Retina (tissue), 1 donor: Measurements from ENCODE around the gene MS4A3.
"Not testable (repeated sequence)": the region's sequence is repeated elsewhere in the genome, so short reads cannot be mapped to it uniquely, and the experiment has no call there.

Experiments used
- DNase-seq: peaks from one replicate; pipeline ENCODE4 v3.0.0-alpha.2; 2016

MS4A3 gene, protein sequence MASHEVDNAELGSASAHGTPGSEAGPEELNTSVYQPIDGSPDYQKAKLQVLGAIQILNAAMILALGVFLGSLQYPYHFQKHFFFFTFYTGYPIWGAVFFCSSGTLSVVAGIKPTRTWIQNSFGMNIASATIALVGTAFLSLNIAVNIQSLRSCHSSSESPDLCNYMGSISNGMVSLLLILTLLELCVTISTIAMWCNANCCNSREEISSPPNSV

DNA sequence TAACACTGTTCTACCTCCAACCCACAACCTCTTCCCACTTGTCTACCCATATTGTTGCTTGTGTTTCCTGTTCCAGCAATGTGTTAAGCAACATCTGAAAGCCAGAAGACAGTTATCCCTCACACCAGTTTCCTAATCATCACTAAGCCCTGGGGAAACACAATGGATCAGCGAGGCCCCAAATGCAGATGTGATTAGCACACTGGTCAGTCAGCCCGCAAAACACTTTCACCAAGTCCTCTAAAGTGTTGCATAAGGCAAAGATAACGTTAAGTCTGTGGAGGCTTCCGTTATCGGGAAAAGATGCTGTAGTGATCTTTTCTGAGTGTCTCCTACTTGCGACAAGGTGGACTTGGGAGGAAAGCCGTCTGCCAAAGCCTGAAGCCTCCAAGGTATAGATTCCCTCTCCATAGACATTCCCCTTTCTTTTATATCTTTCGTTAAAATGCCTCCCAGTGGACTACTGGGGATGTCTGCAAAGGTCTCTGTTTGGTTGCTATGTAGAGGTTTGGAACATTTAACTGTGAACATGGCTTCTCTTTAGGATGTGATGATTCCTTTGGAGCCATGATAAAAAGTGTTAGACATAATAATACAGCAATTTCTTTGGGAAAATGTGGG is at the start of gene MS4A3:
TSS of gene MS4A3 (plus strand) at position 317 of the 621 bp plus-strand sequence. CDS start 4,496 bp downstream, outside the sequence.
- no peak for DNase-seq

DNA sequence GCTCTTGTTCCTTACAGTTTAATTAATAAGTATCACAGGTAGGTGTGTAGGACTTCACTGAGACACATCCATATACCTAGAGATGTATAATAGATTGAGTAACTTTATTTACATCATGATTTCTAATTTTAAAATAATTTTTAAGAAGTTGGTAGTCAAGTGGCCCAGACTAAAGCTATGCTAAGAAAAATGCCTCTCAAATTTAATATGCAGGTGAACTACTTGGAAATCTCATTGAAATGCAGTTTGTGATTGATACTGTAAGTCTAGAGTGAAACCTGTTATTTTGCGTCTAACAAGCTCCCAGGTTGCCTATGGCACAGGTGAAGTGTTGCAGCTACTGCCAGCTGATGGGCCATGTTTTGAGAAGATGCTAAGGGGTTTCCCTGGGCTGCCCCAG is 39.6 kb upstream of the MS4A3 start, which contains the start of gene OOSP4B:
TSS of gene OOSP4B (plus strand) at position 301 of the 400 bp plus-strand sequence.
- DNase-seq = no peak

DNA sequence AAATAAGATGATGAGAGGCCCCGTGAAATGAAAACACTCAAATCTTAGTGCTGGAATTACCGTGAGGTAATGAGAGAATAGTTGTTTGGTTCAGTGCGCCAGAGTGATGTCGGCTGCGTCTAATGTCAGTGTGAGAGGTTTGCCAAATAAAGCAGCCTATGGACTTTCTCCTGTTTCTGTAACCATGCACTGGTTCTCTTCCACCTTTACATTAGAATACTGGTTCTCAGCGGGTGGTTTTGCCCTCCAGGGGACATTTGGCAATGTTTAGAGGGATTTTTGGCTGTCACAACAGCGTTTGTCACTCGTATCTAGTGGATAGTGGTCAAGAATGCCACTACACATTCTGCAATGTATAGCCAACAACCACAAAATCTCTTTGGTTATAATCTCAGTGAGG is 38.4 kb upstream of the MS4A3 start:
- no peak for DNase-seq

DNA sequence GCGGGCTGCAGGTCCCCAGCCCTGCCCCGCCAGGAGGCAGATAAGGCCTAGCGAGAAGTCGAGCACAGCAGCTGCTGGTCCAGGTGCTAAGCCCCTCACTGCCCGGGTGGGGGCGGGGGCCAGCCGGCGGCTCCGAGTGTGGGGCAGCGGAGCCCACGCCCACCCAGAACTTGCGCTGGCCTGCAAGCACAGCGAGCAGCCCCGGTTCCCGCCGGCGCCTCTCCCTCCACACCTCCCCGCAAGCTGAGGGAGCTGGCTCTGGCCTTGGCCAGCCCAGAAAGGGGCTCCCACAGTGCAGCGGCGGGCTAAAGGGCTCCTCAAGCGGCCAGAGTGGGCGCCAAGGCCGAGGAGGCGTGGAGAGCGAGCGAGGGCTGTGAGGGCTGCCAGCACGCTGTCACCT is 36.1 kb upstream of the MS4A3 start:
- not testable (repeated sequence) for DNase-seq

DNA sequence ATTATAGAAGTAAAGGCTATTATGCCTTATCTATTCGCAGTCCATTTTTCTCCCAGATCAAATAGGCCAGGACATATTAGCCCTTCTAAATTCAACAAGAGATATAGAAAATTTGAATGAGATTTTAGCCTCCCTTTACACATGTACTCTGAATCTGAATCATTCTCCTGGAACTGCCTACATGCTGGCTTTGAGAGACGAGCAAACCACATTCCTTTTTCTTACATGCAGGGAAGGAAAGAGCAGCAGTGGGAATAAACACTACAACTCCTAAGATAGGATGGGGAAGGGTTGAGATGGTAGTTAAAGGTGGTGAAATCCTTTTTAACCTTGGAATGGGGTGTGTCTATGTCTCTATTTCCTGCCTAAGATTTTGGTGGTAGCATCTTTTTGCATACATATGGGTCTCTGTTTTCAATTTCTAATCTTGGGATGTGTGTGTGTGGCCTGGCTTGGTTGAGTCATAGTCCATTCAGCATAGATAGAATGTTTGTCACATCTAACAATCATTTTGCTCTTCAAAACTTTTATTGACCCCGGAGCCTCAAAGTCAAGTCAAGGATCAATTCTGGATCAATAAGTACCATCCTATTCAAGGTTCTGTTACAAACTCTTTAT is 27.3 kb upstream of the MS4A3 start:
- DNase-seq = no peak

DNA sequence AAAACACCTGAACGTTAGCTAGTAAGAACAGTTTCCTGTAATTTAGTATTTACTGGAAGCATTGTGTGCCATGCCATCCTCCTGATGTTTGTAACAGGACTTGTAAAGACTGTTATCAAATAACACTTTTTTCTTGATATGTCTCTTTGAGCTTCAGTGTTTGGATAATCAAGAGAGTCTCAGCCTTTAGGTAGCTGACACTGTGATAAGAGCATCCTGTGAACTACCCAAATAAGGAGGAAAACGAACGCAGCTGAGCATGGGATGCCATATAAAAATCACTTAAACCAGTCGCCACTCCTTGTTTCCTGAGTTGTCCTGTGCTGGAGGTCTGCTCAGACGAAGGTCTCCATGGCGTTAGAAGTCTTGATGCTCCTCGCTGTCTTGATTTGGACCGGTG is 16.4 kb upstream of the MS4A3 start, which contains the start of gene OOSP2:
TSS of gene OOSP2 (plus strand) at position 301 of the 400 bp plus-strand sequence. CDS start at position 352, 51 bp downstream.
- DNase-seq = no peak

DNA sequence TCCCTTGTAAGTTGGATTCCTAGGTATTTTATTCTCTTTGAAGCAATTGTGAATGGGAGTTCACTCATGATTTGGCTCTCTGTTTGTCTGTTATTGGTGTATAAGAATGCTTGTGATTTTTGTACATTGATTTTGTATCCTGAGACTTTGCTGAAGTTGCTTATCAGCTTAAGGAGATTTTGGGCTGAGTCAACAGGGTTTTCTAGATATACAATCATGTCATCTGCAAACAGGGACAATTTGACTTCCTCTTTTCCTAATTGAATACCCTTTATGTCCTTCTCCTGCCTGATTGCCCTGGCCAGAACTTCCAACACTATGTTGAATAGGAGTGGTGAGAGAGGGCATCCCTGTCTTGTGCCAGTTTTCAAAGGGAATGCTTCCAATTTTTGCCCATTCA is 6.0 kb upstream of the MS4A3 start:
- not testable (repeated sequence) for DNase-seq

DNA sequence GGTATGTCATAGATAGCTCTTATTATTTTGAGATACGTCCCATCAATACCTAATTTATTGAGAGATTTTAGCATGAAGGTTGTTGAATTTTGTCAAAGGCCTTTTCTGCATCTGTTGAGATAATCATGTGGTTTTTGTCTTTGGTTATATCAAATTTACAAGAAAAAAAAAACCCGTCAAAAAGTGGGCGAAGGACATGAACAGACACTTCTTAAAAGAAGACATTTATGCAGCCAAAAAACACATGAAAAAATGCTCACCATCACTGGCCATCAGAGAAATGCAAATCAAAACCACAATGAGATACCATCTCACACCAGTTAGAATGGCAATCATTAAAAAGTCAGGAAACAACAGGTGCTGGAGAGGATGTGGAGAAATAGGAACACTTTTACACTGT is 5.6 kb upstream of the MS4A3 start:
- not testable (repeated sequence) for DNase-seq

DNA sequence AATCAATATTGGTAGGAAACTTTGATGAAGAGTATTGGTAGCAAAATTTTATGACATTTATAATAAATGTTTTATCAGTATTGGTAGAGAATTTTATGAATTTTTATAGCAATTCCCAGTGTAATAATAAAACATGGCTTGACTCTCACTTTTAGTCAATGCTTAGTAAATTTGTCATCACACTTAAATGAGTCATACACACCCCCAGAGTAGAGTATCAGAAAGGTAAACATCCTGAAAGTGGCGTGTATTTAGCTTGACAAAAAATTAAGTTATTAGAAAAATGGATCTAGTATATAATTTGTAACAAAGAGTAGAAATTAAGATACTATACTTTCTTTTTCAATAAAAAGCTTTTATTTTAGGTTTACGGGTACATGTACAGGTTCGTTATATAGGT is 2.6 kb downstream of the MS4A3 start:
- DNase-seq = no peak

DNA sequence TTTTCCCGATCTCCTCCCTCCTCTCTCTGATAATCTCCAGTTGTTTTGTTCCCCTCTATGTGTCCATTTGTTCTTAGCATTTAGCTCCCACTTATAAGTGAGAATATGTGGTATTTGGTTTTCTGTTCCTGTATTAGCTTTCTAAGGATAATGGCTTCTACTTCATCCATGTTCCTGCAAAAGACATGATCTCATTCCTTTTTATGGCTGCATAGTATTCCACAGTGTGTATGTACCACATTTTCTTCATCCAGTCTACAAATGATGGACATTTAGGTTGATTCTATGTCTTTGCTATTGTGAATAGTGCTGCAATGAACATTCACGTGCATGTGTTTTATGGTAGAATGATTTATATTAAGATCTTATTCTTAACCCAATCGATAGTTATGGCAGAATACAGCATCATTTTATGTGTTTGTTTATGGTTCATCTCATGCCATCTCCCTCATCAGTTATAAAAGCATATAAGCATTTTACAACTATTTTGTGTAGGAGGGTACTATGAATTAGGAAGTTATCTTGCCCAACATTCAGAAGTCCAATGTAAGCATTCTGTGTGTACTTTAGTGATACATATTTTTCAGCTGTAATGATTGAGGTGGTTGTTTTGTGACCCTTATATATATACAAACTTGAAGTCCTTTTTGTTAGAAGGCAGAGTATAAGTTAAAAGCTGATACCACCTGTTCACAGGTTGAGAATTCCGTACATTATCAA is 3.2 kb downstream of the MS4A3 start:
- DNase-seq = no peak

DNA sequence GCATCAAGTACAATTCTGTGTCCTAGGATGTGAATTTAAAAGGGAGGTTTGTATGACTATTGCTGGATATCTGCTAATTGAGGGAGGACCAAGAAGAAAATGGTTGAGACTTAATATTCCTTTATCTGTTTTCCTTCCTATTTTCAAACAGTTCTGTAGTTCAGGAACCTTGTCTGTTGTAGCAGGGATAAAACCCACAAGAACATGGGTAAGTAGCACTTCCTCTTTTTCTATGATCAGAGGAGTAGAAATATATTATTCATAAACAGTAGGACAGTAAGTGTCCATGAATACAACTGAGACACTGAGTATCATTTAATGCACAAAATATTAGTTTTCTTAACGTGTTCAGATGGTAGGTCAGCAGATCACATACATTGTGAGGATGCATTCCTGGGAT is 7.6 kb downstream of the MS4A3 start:
- no peak for DNase-seq

DNA sequence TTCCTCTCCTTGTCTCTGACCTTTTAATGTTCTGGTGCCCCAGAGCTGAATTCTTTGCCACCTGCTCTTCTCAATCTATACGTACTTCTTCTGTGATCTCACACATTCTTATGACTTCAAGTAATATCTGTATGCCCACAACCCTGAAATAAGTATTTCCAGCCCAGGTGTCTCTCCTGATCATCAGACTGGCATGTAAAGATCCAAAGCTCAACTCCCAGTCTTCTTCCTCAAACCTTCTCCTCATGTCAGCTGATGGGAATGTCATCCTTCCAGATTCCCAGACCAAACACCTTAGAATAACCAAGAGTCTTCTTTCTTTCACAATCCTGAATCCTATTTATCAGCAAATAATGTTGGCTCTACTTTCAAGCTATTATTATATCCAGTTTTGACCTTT is 9.3 kb downstream of the MS4A3 start:
- DNase-seq = no peak

DNA sequence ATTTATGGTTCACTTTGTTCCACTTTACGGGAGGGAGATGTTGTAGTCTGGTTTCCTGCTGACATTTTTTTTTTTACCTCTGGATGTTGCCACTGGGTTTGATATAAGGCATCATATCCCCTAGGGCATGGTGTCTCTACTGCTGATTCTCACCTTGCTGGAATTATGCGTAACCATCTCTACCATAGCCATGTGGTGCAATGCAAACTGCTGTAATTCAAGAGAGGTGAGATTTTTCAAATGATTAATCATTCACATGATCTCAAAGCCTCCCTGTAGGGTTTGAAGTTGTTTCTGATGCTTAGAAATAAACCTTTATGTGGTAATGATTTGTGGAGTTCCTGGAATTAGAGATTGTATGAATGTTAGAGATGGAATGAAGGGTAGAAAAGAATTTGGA is 13.0 kb downstream of the MS4A3 start:
- no peak for DNase-seq

DNA sequence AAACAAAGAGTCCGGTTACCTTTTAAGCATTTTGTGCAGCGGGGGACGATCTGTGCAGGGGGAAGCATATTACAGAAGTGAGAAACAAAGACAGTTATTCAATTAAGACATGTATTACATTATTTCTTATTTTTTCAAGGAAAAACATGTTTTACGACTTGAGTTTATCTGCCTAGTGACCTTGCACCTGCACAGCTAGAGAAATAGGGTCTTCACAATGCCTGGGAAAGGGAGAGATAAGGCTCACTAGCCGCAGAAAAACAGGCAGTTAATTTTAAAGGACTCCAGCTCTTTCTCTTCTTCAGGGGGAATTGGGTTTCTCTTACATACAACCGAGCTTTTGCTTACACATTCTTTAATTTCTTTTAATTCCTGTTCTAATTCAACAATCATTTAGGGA is 15.2 kb downstream of the MS4A3 start:
- DNase-seq = not testable (repeated sequence)

DNA sequence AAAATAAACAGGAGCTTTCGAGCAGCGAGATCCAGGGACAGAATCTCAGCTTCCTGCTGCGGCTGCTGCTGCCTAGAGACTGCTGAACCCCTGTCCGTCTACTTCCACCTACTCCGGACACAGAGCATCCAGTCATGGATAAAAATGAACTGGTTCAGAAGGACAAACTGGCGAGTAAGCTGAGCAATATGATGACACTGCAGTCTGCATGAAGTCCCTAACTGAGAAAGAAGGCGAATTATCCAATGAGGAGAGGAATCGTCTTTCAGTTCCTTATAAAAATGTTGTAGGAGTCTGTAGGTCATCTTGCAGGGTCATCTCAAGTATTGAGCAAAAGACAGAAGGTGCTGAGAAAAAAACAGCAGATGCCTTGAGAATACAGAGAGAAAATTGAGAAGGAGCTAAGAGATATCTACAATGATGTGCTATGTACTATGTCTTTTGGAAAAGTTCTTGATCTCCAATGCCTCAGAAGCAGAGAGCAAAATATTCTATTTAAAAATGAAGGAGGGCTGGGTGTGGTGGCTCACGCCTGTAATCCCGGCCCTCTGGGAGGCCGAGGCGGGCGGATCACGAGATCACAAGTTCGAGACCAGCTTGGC is 20.9 kb downstream of the MS4A3 start:
- DNase-seq = no peak

DNA sequence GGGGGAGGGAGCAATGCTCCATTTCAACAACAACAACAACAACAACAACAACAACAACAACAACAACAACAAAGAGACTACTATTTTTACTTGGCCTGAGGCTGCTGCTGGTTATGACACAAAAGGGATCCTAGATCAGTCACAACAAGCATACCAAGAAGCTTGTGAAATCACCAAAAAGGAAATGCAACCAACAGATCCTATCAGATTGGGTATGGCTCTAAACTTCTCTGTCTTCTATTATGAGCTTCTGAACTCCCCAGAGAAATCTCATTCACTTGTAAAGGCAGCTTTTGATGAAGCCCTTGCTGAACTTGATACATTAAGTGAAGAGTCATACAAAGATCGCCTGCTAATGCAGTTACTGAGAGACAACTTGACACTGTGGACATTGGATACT is 21.5 kb downstream of the MS4A3 start:
- DNase-seq = no peak

DNA sequence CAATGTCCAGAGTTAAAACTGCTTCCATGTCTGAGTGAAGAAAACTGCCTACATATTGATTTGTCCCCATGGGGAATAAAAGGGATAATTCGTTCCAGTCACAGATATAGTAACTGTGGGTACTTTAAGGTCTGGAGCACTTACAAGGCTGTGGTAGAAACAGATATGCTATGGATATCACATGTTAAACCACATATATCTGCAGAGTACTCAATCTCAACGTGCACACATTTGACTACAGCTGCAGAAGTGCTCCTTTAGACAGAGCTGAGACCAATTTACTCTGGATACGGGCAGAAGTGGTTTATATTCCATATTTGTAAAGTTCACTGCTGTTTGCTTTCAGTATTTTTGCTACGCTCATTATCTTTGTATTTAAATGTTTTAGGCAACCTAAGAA is 22.3 kb downstream of the MS4A3 start:
- no peak for DNase-seq

DNA sequence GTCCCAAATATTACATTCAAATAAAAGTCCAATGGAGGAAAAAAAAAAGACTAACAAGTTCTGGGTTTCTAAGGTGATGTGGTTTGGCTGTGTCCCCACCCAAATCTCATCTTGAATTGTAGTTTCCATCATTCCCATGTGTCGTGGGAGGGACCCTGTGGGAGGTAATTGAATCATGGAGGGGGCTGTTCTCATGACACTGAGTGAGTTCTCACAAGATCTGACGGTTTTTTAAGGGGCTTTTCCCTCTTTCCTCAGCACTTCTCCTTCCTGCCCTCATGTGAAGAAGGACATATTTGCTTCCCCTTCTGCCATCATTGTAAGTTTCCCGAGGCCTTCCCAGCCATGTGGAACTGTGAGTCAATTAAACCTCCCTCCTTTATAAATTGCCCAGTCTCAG is 24.1 kb downstream of the MS4A3 start:
- DNase-seq = no peak

DNA sequence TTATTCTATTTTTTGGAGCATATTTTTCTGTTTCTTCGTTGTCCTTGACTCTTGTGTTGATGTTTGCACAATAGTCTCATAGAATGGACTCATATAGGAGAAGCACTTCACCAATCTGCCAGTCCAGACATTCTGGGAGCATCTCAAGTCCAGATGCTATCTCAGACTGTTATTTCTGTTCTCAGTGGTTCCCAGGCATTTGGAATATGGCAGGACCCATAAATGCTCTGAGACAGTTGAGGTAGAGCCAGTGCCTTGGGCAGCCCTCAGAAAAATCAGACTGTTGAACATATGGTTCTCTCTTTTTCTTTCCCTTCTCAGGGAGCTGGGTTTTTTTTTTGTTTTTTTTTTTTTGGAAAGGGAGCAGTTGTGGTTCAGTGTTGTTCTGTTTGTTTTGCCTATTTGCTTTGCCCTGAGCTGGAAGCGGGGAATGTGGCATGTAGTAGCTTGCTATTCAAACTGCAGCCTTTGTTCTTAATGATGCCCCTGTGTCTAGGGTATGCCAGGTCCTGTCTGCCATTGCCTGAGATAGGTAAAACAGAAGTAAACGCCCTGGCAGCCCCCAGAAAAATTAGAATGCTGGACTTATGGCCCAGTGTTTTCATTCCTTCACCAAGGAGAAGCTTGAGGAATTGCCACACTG is 28.3 kb downstream of the MS4A3 start:
- no peak for DNase-seq

DNA sequence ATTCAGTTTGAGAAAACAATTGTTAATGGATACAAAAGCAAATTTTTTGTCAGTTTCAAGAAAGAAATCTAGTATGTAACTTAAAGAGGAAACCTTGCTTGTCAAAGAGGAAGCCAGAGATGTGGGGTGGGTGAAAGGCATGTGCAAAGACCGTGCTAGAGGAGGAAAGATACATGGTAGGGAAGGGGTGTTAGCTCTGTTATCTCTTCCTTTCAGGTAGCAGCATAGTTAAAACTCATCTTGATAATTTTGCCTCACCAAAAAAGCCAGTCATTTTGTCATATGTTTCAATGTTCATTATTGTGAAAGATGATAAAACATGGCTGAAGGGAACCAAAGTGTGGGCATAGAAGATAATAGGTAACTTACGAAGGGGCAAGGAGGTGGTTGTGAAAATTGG is 29.4 kb downstream of the MS4A3 start:
- DNase-seq = no peak

DNA sequence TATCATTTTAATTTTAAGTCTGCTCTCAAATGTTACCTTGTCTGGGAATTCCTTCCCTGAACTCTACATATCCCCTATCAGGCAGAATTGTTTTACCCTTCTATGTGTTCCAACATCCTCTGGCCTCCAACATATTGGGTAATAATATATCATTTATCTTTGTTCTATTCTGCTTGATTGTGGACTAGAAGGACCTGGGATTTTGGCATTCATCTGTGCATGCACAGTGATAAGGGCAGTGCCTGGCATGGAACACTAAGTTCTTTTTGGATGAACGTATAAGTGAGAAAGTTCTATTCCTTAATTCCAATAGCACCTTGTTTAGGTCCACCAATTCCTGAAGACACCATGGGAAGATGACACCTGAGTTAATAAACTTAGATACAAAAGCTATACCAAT is 30.8 kb downstream of the MS4A3 start:
- no peak for DNase-seq

DNA sequence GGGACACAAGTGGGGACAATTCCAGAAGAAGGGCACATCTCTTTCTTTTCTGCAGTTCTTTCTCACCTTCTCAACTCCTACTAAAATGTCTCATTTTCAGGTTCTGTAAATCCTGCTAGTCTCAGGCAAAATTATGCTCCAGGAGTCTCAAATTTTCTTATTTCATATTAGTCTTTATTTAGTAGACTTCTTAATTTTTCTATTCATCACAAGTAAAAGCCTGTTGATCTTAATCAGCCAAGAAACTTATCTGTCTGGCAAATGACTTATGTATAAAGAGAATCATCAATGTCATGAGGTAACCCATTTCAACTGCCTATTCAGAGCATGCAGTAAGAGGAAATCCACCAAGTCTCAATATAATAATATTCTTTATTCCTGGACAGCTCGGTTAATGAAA is 31.9 kb downstream of the MS4A3 start, which contains the start of gene MS4A2:
TSS of gene MS4A2 (plus strand) at position 301 of the 400 bp plus-strand sequence. CDS start 102 bp downstream, outside the sequence.
- no peak for DNase-seq
